SK-N-SH treated with all-trans-retinoic acid at 6 μM for 48 hours (cell line): ENCODE measurements around the gene AMBP.

Experiments
- ATAC-seq: fragments of 200-7000 bp; cut with Tn5 transposase; 3 replicates; pipeline ENCODE4 v1.9.1; 2020; ENCODE audit warnings: mild to moderate bottlenecking, moderate library complexity
- ARNTL ChIP-seq: fragments of 450-650 bp; formaldehyde crosslinking; IDR thresholded peaks from 2 replicates; pipeline ENCODE4 v1.5.0; 2020; ENCODE audit warnings: low read depth, mild to moderate bottlenecking, moderate library complexity, borderline replicate concordance
- BACH2 ChIP-seq: fragments of 250-450 bp; sonication (Bioruptor Pico); IDR thresholded peaks from 2 replicates; pipeline ENCODE4 v1.9.0; 2021; ENCODE audit warnings: mild to moderate bottlenecking, borderline replicate concordance
- CREB5 ChIP-seq: fragments of 250-450 bp; sonication (Bioruptor Pico); IDR thresholded peaks from 2 replicates; pipeline ENCODE4 v1.5.1; 2020; ENCODE audit warnings: low read depth, mild to moderate bottlenecking, moderate library complexity
- CSDC2 ChIP-seq: fragments of 250-450 bp; sonication (Bioruptor Pico); IDR thresholded peaks from 2 replicates; pipeline ENCODE4 v1.5.0; 2020; ENCODE audit warnings: mild to moderate bottlenecking, moderate library complexity
- CSRNP3 ChIP-seq: fragments of 250-450 bp; sonication (Bioruptor Pico); IDR thresholded peaks from 2 replicates; pipeline ENCODE4 v1.5.1; 2021; ENCODE audit warnings: mild to moderate bottlenecking, moderate library complexity
- GLIS3 ChIP-seq: fragments of 250-450 bp; sonication (Bioruptor Pico); IDR thresholded peaks from 2 replicates; pipeline ENCODE4 v1.5.0; 2020; ENCODE audit warnings: mild to moderate bottlenecking, moderate library complexity
- OSR1 ChIP-seq: fragments of 250-450 bp; sonication (Bioruptor Pico); IDR thresholded peaks from 2 replicates; pipeline ENCODE4 v1.8.0; 2022; ENCODE audit warnings: moderate library complexity, mild to moderate bottlenecking, inconsistent platforms
- PATZ1 ChIP-seq: fragments of 250-450 bp; sonication (Bioruptor Pico); IDR thresholded peaks from 2 replicates; pipeline ENCODE4 v1.8.0; 2020; ENCODE audit warnings: mild to moderate bottlenecking, moderate library complexity, borderline replicate concordance
- POU6F1 ChIP-seq: fragments of 250-450 bp; sonication (Bioruptor Pico); IDR thresholded peaks from 2 replicates; pipeline ENCODE4 v1.8.0; 2021; ENCODE audit warnings: low read depth, mild to moderate bottlenecking, moderate library complexity, borderline replicate concordance
- PPARA ChIP-seq: fragments of 250-450 bp; sonication (Bioruptor Pico); IDR thresholded peaks from 2 replicates; pipeline ENCODE4 v1.5.0; 2020; ENCODE audit warnings: mild to moderate bottlenecking, borderline replicate concordance
- RARB ChIP-seq: fragments of 250-450 bp; sonication (Bioruptor Pico); IDR thresholded peaks from 2 replicates; pipeline ENCODE4 v1.8.0; 2021; ENCODE audit warnings: mild to moderate bottlenecking, moderate library complexity
- SNAI2 ChIP-seq: fragments of 250-450 bp; sonication (Bioruptor Pico); IDR thresholded peaks from 2 replicates; pipeline ENCODE4 v1.5.0; 2020; ENCODE audit warnings: mild to moderate bottlenecking, moderate library complexity
- TOX ChIP-seq: fragments of 250-450 bp; sonication (Bioruptor Pico); IDR thresholded peaks from 2 replicates; pipeline ENCODE4 v1.8.0; 2021; ENCODE audit warnings: mild to moderate bottlenecking, moderate library complexity, borderline replicate concordance
- TSHZ2 ChIP-seq: fragments of 250-450 bp; sonication (Bioruptor Pico); IDR thresholded peaks from 2 replicates; pipeline ENCODE4 v1.5.0; 2020; ENCODE audit warnings: mild to moderate bottlenecking, moderate library complexity
- ZC3H10 ChIP-seq: fragments of 250-450 bp; sonication (Bioruptor Pico); IDR thresholded peaks from 2 replicates; pipeline ENCODE4 v1.5.1; 2021; ENCODE audit warnings: mild to moderate bottlenecking, moderate library complexity
- ZFP3 ChIP-seq: fragments of 250-450 bp; sonication (Bioruptor Pico); IDR thresholded peaks from 2 replicates; pipeline ENCODE4 v1.5.0; 2020; ENCODE audit warnings: mild to moderate bottlenecking, moderate library complexity
- ZFP30 ChIP-seq: fragments of 450-650 bp; formaldehyde crosslinking; IDR thresholded peaks from 2 replicates; pipeline ENCODE4 v1.5.0; 2022; ENCODE audit warnings: mild to moderate bottlenecking, moderate library complexity
- ZNF565 ChIP-seq: fragments of 450-650 bp; formaldehyde crosslinking; conservative IDR thresholded peaks from 2 replicates; pipeline ENCODE4 v1.5.0; 2020; ENCODE audit warnings: low read depth, mild to moderate bottlenecking, moderate library complexity
- ZNF70 ChIP-seq: fragments of 450-650 bp; formaldehyde crosslinking; IDR thresholded peaks from 2 replicates; pipeline ENCODE4 v1.5.0; 2020; ENCODE audit warnings: mild to moderate bottlenecking, moderate library complexity

Gene AMBP

GRCh38 chr9:114098021-114098935 is 20.2 kb upstream of the AMBP start:
- ATAC-seq = peak; percentile 73

GRCh38 chr9:114097613-114098020 is 19.5 kb upstream of the AMBP start:
- ATAC-seq = peak; percentile 17; the same call in 2 of the 3 replicates
- no peak for TF ChIP-seq PPARA
- no peak for TF ChIP-seq BACH2 (CRISPR knock-in tag)
- no peak for TF ChIP-seq PATZ1 (CRISPR knock-in tag)
- TF ChIP-seq CSDC2 (CRISPR knock-in tag) = no peak
- no peak for TF ChIP-seq GLIS3 (CRISPR knock-in tag)
- no peak for TF ChIP-seq CREB5
- TF ChIP-seq RARB (CRISPR knock-in tag) = no peak
- no peak for TF ChIP-seq ZFP3
- no peak for TF ChIP-seq ZNF565 (CRISPR knock-in tag)
- TF ChIP-seq ZNF70 (CRISPR knock-in tag) = no peak

More at GRCh38 chr9:114098021-114098935, 20.2 kb upstream of the AMBP start:
- TF ChIP-seq PPARA = no peak
- no peak for TF ChIP-seq TOX (CRISPR knock-in tag)
- no peak for TF ChIP-seq BACH2 (CRISPR knock-in tag)
- TF ChIP-seq OSR1 (CRISPR knock-in tag) = no peak
- no peak for TF ChIP-seq ARNTL (CRISPR knock-in tag)
- TF ChIP-seq ZNF70 (CRISPR knock-in tag) = no peak
- no peak for TF ChIP-seq POU6F1 (CRISPR knock-in tag)
- TF ChIP-seq CSDC2 (CRISPR knock-in tag) = no peak
- TF ChIP-seq ZFP30 (CRISPR knock-in tag) = no peak
- TF ChIP-seq ZFP3 = no peak
- TF ChIP-seq ZC3H10 (CRISPR knock-in tag) = no peak
- TF ChIP-seq RARB (CRISPR knock-in tag) = no peak
- TF ChIP-seq CREB5 = no peak
- no peak for TF ChIP-seq TSHZ2 (CRISPR knock-in tag)
- no peak for TF ChIP-seq GLIS3 (CRISPR knock-in tag)
- TF ChIP-seq CSRNP3 (CRISPR knock-in tag) = no peak
- TF ChIP-seq SNAI2 (CRISPR knock-in tag) = no peak
